A549 treated with GW870086 at 1 μM for 4 hours (cell line): ENCODE measurements around the gene ZMYM1. TPM values are rescaled to one million over a fixed set of nuclear protein-coding genes. Genes with fewer than 3 reads are reported as not detected.

Experiments used
- total RNA-seq: library from RNA; stranded (reverse); fragments of 200-300 nt; extraction: Qiagen RNA extraction; gene quantifications from 5 replicates; pipeline ENCODE4 v1.2.3, GENCODE V29; 2022; ENCODE audit warnings: low read depth

The ZMYM1 gene
- 4.6 to 7.3 TPM (median 6.0 TPM) in 5 replicates for total RNA-seq

GRCh38 chr1:35079003-35079930 lies at the start of gene ZMYM1:
Gene ZMYM1, plus strand, starts transcription at chr1:35079385. Its CDS starts 14,603 bp downstream, at chr1:35093988.

Other genes starting within 250 kb of the ZMYM1 start
- gene SMIM12, start 219.6 kb upstream of the ZMYM1 start, total RNA-seq, result 47.9 to 61.0 TPM (median 56.4 TPM) in 5 replicates
- 0.17 to 0.27 TPM (median 0.22 TPM) in 5 replicates for gene DLGAP3, start 149.7 kb upstream of the ZMYM1 start, total RNA-seq
- 13.5 to 18.4 TPM (median 16.2 TPM) in 5 replicates for gene TMEM35B, start 94.0 kb upstream of the ZMYM1 start, total RNA-seq
- 4.2 to 6.2 TPM (median 4.8 TPM) in 5 replicates for gene ZMYM6, start 47.4 kb upstream of the ZMYM1 start, total RNA-seq
- 181 to 278 TPM (median 188 TPM) in 5 replicates for gene SFPQ, start 113.8 kb downstream of the ZMYM1 start, total RNA-seq
- 7.8 to 13.2 TPM (median 12.5 TPM) in 5 replicates for gene ZMYM4, start 189.3 kb downstream of the ZMYM1 start, total RNA-seq